Suprapubic skin (tissue), 4 donors: ENCODE data around the gene ANKRD61. TPM values are rescaled to one million over a fixed set of nuclear protein-coding genes. Genes with fewer than 3 reads are reported as not detected.
"Not testable (repeated sequence)": the region's sequence is repeated elsewhere in the genome, so short reads cannot be mapped to it uniquely, and the experiment has no call there.

Experiments used
- DNase-seq, 2 donors: peaks; one replicate each; pipeline ENCODE4 v3.0.0-alpha.2; 2019; ENCODE audit warnings: low spot score in 2 of 2
- H3K27ac ChIP-seq: fragments of 200-600 bp; sonication (generic); one replicate; pipeline ENCODE4 v1.5.1; 2019
- H3K27me3 ChIP-seq: fragments of 200-600 bp; sonication (generic); one replicate; pipeline ENCODE4 v1.5.1; 2019
- H3K36me3 ChIP-seq: fragments of 200-600 bp; sonication (generic); one replicate; pipeline ENCODE4 v1.5.1; 2019
- H3K4me1 ChIP-seq: fragments of 200-600 bp; sonication (generic); one replicate; pipeline ENCODE4 v1.5.1; 2019
- H3K4me3 ChIP-seq: fragments of 200-600 bp; sonication (generic); one replicate; pipeline ENCODE4 v1.5.1; 2019; ENCODE audit warnings: mild to moderate bottlenecking
- H3K9me3 ChIP-seq: fragments of 200-600 bp; sonication (generic); one replicate; pipeline ENCODE4 v1.5.1; 2019
- EP300 ChIP-seq: sonication (generic); formaldehyde crosslinking; IDR thresholded peaks from one replicate; pipeline ENCODE4 v1.6.1; 2017; ENCODE audit warnings: antibody characterized with exemption
- POLR2A ChIP-seq, 2 donors: fragments of 450-650 bp; IDR thresholded peaks; one replicate each; pipeline ENCODE4 v1.6.1; 2017; ENCODE audit warnings: antibody characterized with exemption in 2 of 2, mild to moderate bottlenecking in 2 of 2, moderate library complexity in 2 of 2
- POLR2AphosphoS5 ChIP-seq, 3 donors: sonication (generic); formaldehyde crosslinking; IDR thresholded peaks; one replicate each; pipeline ENCODE4 v1.6.1; 2017; ENCODE audit warnings: antibody characterized with exemption in 3 of 3
- whole genome bisulfite sequencing: methylation state at CpG from one replicate; pipeline ENCODE4 v1.1.5; 2018; 5-methylcytosine and 5-hydroxymethylcytosine counted together
- total RNA-seq, 4 donors: library from RNA; depleted of rRNA; stranded (reverse); fragments of >200 nt; gene quantifications; one replicate each; pipeline ENCODE4 v1.1.0, GENCODE V29; 2016
- TF ChIP-seq, protein P1 (sequence below), 2 donors: fragments of 200-600 bp in 1 of 2; fragments of 450-650 bp in 1 of 2; sonication (generic) in 1 of 2; IDR thresholded peaks; one replicate each; pipeline ENCODE4 v1.5.1; 2016 to 2019; ENCODE audit warnings: antibody characterized with exemption in 2 of 2, mild to moderate bottlenecking in 1 of 2, moderate library complexity in 1 of 2

Gene ANKRD61
- total RNA-seq, 4 donors from 2014 or later = not detected

DNA sequence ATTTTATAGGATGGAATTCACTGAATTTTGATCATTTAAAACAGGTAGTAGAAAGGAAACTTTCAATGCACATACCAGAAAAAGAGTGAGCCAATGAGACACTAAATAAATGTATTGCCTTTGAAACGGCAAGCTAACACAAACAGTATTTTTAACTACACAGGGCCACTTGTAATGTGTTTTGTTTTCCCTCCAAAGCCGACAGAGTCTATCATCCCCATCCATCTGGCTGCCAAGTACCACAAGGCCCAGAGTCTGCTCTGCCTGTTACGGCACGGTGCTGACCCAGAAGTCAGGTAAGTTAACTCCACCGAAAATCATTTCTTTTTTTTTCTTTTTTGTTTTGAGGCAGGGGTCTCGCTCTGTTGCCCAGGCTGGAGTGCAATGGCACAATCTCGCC, 1.5 kb downstream of the ANKRD61 start:
- DNase-seq = no peak
- 83% methylated on average over 7 of the region's 7 CpGs for WGBS
- no peaks in the 10 kb centered on the region for H3K9me3 ChIP-seq
- no peaks in the 10 kb centered on the region for H3K27me3 ChIP-seq
- H3K4me3 ChIP-seq = no peak overlapping the region
- H3K4me1 ChIP-seq = no peaks in the 10 kb centered on the region
- TF ChIP-seq, protein P1, sequence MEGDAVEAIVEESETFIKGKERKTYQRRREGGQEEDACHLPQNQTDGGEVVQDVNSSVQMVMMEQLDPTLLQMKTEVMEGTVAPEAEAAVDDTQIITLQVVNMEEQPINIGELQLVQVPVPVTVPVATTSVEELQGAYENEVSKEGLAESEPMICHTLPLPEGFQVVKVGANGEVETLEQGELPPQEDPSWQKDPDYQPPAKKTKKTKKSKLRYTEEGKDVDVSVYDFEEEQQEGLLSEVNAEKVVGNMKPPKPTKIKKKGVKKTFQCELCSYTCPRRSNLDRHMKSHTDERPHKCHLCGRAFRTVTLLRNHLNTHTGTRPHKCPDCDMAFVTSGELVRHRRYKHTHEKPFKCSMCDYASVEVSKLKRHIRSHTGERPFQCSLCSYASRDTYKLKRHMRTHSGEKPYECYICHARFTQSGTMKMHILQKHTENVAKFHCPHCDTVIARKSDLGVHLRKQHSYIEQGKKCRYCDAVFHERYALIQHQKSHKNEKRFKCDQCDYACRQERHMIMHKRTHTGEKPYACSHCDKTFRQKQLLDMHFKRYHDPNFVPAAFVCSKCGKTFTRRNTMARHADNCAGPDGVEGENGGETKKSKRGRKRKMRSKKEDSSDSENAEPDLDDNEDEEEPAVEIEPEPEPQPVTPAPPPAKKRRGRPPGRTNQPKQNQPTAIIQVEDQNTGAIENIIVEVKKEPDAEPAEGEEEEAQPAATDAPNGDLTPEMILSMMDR (IDR thresholded peaks at IDR 0.05) = no peak
- TF ChIP-seq POLR2A (IDR thresholded peaks at IDR 0.05) (no peak), EP300 (no peak), POLR2AphosphoS5 (IDR thresholded peaks at IDR 0.05) (no peak)
- H3K36me3 ChIP-seq = peaks cover 90% of the 10 kb centered on the region
- H3K27ac ChIP-seq = no peak overlapping the region

DNA sequence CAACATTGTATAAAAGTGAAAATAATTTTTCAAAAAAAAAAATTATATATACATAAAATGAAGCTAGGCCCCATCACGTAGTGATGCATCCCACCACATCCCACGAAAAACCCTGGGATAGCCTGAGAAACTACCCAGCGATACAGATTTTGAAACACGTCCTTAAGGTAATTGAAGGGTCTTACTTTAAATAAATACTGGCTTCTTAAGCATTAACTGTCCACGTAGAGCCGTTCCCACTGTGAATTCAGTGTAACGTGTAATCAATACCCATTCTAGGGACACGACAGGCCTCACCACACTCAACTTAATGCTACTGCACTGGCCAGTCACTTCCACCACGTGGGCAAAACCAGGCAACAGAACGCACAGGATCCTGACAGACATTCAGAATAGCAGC, 4.0 kb downstream of the ANKRD61 start:
- TF ChIP-seq POLR2AphosphoS5 (IDR thresholded peaks at IDR 0.05) (no peak), POLR2A (IDR thresholded peaks at IDR 0.05) (no peak), EP300 (no peak)
- WGBS = 90% methylated on average over 10 of the region's 10 CpGs
- DNase-seq = no peak
- H3K4me1 ChIP-seq = no peaks in the 10 kb centered on the region
- no peak overlapping the region for H3K27ac ChIP-seq
- H3K27me3 ChIP-seq = no peaks in the 10 kb centered on the region
- H3K4me3 ChIP-seq = no peak overlapping the region
- no peaks in the 10 kb centered on the region for H3K9me3 ChIP-seq
- peaks cover 92% of the 10 kb centered on the region for H3K36me3 ChIP-seq

DNA sequence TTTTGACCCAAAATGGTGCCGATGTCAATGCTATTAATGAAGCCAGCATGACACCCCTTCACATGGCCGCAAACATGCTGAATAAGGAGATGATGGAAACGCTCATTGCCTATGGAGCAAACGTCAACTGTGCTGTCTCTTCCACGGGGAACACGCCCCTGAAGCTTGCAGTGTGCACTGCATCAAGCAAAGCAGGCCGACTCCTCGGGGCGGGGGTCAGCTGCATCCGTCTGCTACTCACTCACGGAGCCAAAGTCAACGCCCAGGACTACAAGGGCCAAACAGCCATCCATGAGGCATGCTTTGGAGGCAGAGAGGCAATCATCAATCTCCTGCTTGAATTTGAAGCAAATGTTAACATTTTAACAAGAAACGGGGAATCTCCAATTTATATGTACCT, 4.5 kb downstream of the ANKRD61 start:
- no peak for DNase-seq
- TF ChIP-seq, protein P1 (IDR thresholded peaks at IDR 0.05) = no peak
- no peak for TF ChIP-seq EP300
- TF ChIP-seq POLR2A (IDR thresholded peaks at IDR 0.05) = no peak
- no peak for TF ChIP-seq POLR2AphosphoS5 (IDR thresholded peaks at IDR 0.05)
- peaks cover 92% of the 10 kb centered on the region for H3K36me3 ChIP-seq
- no peaks in the 10 kb centered on the region for H3K27me3 ChIP-seq
- no peak overlapping the region for H3K27ac ChIP-seq
- no peaks in the 10 kb centered on the region for H3K9me3 ChIP-seq
- 90% methylated on average over 12 of the region's 13 CpGs for WGBS
- H3K4me3 ChIP-seq = no peak overlapping the region
- no peaks in the 10 kb centered on the region for H3K4me1 ChIP-seq

DNA sequence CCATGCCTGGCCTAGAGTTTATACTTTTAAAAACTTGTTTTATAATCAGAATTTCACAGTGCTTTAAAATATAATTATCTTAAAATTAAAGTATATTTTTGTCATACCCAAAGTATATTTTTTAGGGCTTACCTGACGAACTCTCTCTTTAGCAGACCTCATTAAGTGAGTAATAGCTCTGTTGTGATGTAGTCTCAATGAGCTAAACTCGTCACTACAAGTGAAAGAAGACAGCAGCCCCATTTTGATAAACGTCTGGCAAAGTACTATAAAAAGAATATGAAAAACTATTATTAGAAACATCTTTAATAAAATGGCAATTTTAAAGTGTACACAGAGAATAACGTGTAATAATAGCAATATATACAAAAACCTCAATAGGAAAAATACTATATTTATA, 18.6 kb downstream of the ANKRD61 start:
- Histone ChIP-seq H3K36me3 (peaks cover 74% of the 10 kb centered on the region), H3K27me3 (no peaks in the 10 kb centered on the region), H3K27ac (no peak overlapping the region), H3K4me3 (no peak overlapping the region), H3K9me3 (no peaks in the 10 kb centered on the region), H3K4me1 (no peaks in the 10 kb centered on the region)
- DNase-seq = no peak
- 78% methylated on average over 4 of the region's 4 CpGs for WGBS
- no peak for TF ChIP-seq EP300
- TF ChIP-seq, protein P1 (IDR thresholded peaks at IDR 0.05) = no peak
- no peak for TF ChIP-seq POLR2AphosphoS5 (IDR thresholded peaks at IDR 0.05)
- TF ChIP-seq POLR2A (IDR thresholded peaks at IDR 0.05) = no peak

DNA sequence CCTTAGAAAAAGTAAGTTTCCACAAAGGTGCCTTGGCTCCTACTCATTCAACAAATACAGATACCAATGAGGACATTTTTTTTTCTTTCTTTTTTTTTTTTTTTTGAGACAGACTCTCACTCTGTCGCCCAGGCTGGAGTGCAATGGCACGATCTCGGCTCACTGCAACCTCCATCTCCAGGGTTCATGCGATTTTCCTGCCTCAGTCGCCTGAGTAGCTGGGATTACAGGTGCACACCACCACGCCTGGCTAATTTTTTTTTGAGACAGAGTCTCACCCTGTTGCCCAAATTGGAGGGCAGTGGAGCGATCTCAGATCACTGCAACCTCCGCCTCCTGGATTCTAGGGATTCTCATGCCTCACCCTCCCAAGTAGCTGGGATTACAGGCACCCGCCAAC, 20.0 kb downstream of the ANKRD61 start:
- H3K9me3 ChIP-seq, H3K4me3 ChIP-seq, H3K4me1 ChIP-seq, H3K27ac ChIP-seq, DNase-seq, H3K27me3 ChIP-seq: not testable (repeated sequence)
- peaks cover 64% of the 10 kb centered on the region for H3K36me3 ChIP-seq
- WGBS = 95% methylated on average over 9 of the region's 9 CpGs

DNA sequence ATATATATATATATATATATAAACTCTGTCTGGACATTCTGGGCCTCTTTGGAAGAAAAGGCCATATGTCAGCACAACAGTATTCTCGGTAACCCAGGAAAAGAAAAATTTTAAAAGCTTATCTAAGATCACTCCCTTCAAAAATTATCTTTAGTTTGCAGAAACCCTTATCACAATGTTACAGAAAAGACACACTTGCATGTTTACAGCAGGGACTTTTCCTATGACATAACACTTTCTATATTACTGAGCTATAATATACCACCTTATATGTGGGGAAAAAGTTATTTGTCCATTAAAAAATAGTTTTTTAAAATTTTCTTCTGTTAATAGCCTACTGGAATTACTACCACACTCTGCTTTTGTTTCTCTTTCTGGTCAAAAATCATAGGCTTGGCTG, 25.4 kb downstream of the ANKRD61 start:
- Histone ChIP-seq H3K4me3 (no peak overlapping the region), H3K9me3 (no peaks in the 10 kb centered on the region), H3K4me1 (peaks cover 23% of the 10 kb centered on the region), H3K27ac (no peak overlapping the region), H3K36me3 (peaks cover 21% of the 10 kb centered on the region), H3K27me3 (no peaks in the 10 kb centered on the region)
- no peak for TF ChIP-seq EP300
- no peak for TF ChIP-seq POLR2AphosphoS5 (IDR thresholded peaks at IDR 0.05)
- no peak for TF ChIP-seq POLR2A (IDR thresholded peaks at IDR 0.05)
- TF ChIP-seq, protein P1 (IDR thresholded peaks at IDR 0.05) = no peak
- 56% methylated on average over 1 of the region's 1 CpG for WGBS
- no peak for DNase-seq
